ENCODE results near the gene ZNF318. TPM values are rescaled to one million over a fixed set of nuclear protein-coding genes. Genes with fewer than 3 reads are reported as not detected.

The ZNF318 gene
- polyA plus RNA-seq, 1 donor (not counting 4 experiments of a cell fraction or from before 2014, with no cell fraction given), result 14.6 TPM

- dilution Hi-C loops (cut with MboI; ENCODE audit: extremely low pct_ligation_motif_present, low sequenced_read_pairs), result no loop called here
Observed at GRCh38 chr6:43296780-43297497, 72.5 kb downstream of the ZNF318 start.

GRCh38 chr6:43295456-43295855, 74.0 kb downstream of the ZNF318 start:
- no peak for DNase-seq (ENCODE audit: low read depth, low spot score)
- Histone ChIP-seq H2AFZ (ENCODE audit: control insufficient read depth, low read length) (no peak overlapping the region), H3K27ac (ENCODE audit: control insufficient read depth, insufficient read depth, low read length) (no peak overlapping the region), H3K4me1 (ENCODE audit: control insufficient read depth, extremely low read depth, insufficient read depth, low read length) (no peaks in the 10 kb centered on the region), H4K20me1 (ENCODE audit: control insufficient read depth, extremely low read depth, insufficient read depth, low read length) (no peaks in the 10 kb centered on the region), H3K4me2 (ENCODE audit: control insufficient read depth, extremely low read depth, insufficient read depth, low read depth, low read length) (no peak overlapping the region), H3K27me3 (ENCODE audit: control insufficient read depth, extremely low read depth, insufficient read depth, low read length) (peaks cover 36% of the 10 kb centered on the region), H3K36me3 (ENCODE audit: control insufficient read depth in 2 of 2, extremely low read depth in 1 of 2, insufficient read depth in 2 of 2, low read length in 2 of 2) (no peaks in the 10 kb centered on the region), H3K9me1 (ENCODE audit: control insufficient read depth, extremely low read depth, insufficient read depth, low read length) (no peaks in the 10 kb centered on the region), H3K9ac (ENCODE audit: control insufficient read depth, extremely low read depth, insufficient read depth, low read length) (no peak overlapping the region), H3K9me3 (ENCODE audit: control insufficient read depth, low read depth, low read length) (no peaks in the 10 kb centered on the region), H3K79me2 (ENCODE audit: control insufficient read depth, insufficient read depth, low read length) (no peaks in the 10 kb centered on the region), H3K4me3 (ENCODE audit: control insufficient read depth in 2 of 3, extremely low read depth in 1 of 3, insufficient read depth in 2 of 3, low read depth in 1 of 3, low read length in 3 of 3) (no peak overlapping the region)
- no peak for TF ChIP-seq CTCF (optimal IDR thresholded peaks at IDR 0.05 in 1 of 3, IDR thresholded peaks at IDR 0.05 in 1 of 3, conservative IDR thresholded peaks at IDR 0.05 in 1 of 3; ENCODE audit: extremely low read depth in 1 of 3, insufficient read depth in 2 of 3, low read length in 3 of 3)
- no peak for TF ChIP-seq EZH2 (IDR thresholded peaks at IDR 0.05; ENCODE audit: low read length)
- dilution Hi-C loops (cut with MboI; ENCODE audit: extremely low pct_ligation_motif_present, low sequenced_read_pairs), result no loop called here
- FAIRE-seq, result no peak

More at GRCh38 chr6:43296780-43297497, 72.5 kb downstream of the ZNF318 start:
- Histone ChIP-seq H3K4me2 (ENCODE audit: control insufficient read depth, extremely low read depth, insufficient read depth, low read depth, low read length) (no peak overlapping the region), H2AFZ (ENCODE audit: control insufficient read depth, low read length) (no peak overlapping the region), H3K36me3 (ENCODE audit: control insufficient read depth in 2 of 2, extremely low read depth in 1 of 2, insufficient read depth in 2 of 2, low read length in 2 of 2) (no peaks in the 10 kb centered on the region), H3K9me3 (ENCODE audit: control insufficient read depth, low read depth, low read length) (no peaks in the 10 kb centered on the region), H3K9me1 (ENCODE audit: control insufficient read depth, extremely low read depth, insufficient read depth, low read length) (no peaks in the 10 kb centered on the region), H3K4me1 (ENCODE audit: control insufficient read depth, extremely low read depth, insufficient read depth, low read length) (no peaks in the 10 kb centered on the region), H3K27ac (ENCODE audit: control insufficient read depth, insufficient read depth, low read length) (no peak overlapping the region), H3K9ac (ENCODE audit: control insufficient read depth, extremely low read depth, insufficient read depth, low read length) (no peak overlapping the region), H3K79me2 (ENCODE audit: control insufficient read depth, insufficient read depth, low read length) (no peaks in the 10 kb centered on the region), H4K20me1 (ENCODE audit: control insufficient read depth, extremely low read depth, insufficient read depth, low read length) (no peaks in the 10 kb centered on the region), H3K4me3 (ENCODE audit: control insufficient read depth in 2 of 3, extremely low read depth in 1 of 3, insufficient read depth in 2 of 3, low read depth in 1 of 3, low read length in 3 of 3) (no peak overlapping the region), H3K27me3 (ENCODE audit: control insufficient read depth, extremely low read depth, insufficient read depth, low read length) (peaks cover 43% of the 10 kb centered on the region)
- DNase-seq (ENCODE audit: low read depth, low spot score) (no peak), FAIRE-seq (no peak)
- TF ChIP-seq CTCF (optimal IDR thresholded peaks at IDR 0.05 in 1 of 3, IDR thresholded peaks at IDR 0.05 in 1 of 3, conservative IDR thresholded peaks at IDR 0.05 in 1 of 3; ENCODE audit: extremely low read depth in 1 of 3, insufficient read depth in 2 of 3, low read length in 3 of 3) (no peak), EZH2 (IDR thresholded peaks at IDR 0.05; ENCODE audit: low read length) (no peak)

All from keratinocyte (primary cell).